ENCODE results near the gene TMEM106C.
"Not testable (repeated sequence)": the region's sequence is repeated elsewhere in the genome, so short reads cannot be mapped to it uniquely, and the experiment has no call there.

TMEM106C gene

DNA sequence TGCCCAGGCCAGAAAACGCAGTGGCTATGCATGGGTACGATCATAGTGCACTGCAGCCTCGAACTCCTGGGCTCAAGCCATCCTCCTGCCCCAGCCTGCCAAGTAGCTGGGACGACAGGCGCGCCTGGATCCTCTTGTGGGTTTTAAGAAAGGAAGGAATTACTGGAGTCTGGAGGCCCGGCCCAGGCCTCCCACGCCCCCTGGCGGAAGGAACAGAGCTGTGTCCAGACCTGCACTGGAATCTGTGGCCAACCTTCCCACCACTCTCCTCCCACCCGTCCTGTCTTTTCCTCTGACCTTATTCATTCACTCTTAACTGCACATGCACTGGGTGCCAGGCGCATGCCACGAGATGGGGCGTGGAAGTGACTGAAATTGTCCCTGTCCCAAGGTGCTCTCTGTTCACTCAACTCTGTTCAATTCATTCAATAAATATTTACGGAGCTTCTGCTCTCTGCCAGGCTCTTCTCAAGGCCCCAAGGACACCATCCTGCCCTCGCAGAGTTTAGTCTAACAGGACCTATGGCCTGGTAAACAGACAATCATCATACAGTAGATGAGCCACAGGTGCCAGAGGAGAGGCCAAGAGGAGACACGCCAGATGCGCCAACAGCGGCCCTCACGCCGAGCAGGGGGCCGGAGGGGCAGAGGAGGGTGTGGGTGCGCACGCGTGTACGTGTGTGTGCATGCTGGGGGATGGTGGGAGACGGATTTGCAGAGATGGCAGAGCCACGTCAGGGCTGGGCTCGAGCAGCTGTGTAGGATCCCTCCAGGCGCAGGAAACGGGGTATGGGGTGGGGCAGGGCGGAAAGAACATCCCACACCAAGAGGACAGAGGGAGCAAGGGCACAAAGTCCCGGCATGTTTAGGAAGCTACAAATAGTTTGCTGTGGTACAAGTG lies 13.7 kb upstream of the TMEM106C start:
- H3K27me3 ChIP-seq (ENCODE audit: control insufficient read depth, insufficient read depth, low read length), result no peaks in the 10 kb centered on the region; the same call in 1 of the 2 replicates
- H3K9ac ChIP-seq (ENCODE audit: low read depth, low read length), result no peak overlapping the region
- H3K4me3 ChIP-seq (ENCODE audit: low read depth, low read length), result no peak overlapping the region
- no peaks in the 10 kb centered on the region for H3K4me1 ChIP-seq (ENCODE audit: control insufficient read depth, insufficient read depth, low read length)
- no peaks in the 10 kb centered on the region for H3K36me3 ChIP-seq (ENCODE audit: control insufficient read depth, insufficient read depth, low read length)
- no peaks in the 10 kb centered on the region for H3K9me3 ChIP-seq (ENCODE audit: control insufficient read depth, insufficient read depth, low read length)
- no peak overlapping the region for H3K27ac ChIP-seq (ENCODE audit: low read depth, low read length)

DNA sequence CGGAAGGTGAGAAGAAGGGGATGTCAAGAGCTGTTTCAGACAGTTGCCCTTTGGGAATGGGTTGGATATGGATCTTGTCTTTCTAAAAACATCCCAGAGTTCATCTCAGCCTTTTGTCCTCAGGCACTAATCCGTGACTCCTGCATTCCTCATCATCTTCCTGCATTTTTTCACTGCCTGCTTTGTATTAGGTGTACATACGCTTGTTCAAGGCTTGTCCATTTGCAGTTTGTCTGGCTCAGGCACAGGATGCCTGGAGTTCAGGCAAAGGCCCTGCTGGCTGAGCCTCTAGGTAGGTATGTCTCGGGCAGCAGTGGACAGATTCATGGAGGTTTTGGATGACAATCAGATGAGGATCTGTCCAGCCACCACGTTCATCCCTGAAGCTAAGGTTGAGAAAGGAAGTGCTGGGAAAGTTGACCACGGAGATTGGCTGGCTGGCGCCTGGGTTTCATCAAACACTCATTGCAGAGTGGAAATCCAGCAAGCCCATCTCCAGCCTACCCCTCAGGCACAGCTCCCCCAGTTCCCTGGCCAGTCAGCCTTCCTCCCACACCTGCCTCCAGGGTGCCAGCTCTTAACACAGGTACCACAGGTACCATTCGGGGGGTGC lies 12.4 kb upstream of the TMEM106C start:
- H3K4me3 ChIP-seq (ENCODE audit: low read depth, low read length), result no peak overlapping the region
- H3K27ac ChIP-seq (ENCODE audit: low read depth, low read length), result no peak overlapping the region
- no peaks in the 10 kb centered on the region for H3K36me3 ChIP-seq (ENCODE audit: control insufficient read depth, insufficient read depth, low read length)
- no peak overlapping the region for H3K9ac ChIP-seq (ENCODE audit: low read depth, low read length)
- no peaks in the 10 kb centered on the region for H3K9me3 ChIP-seq (ENCODE audit: control insufficient read depth, insufficient read depth, low read length)
- H3K27me3 ChIP-seq (ENCODE audit: control insufficient read depth, insufficient read depth, low read length), result no peaks in the 10 kb centered on the region; the same call in 1 of the 2 replicates
- H3K4me1 ChIP-seq (ENCODE audit: control insufficient read depth, insufficient read depth, low read length), result no peaks in the 10 kb centered on the region

GRCh38 chr12:47954058-47954457 lies 9.3 kb upstream of the TMEM106C start:
- Histone ChIP-seq H3K36me3 (ENCODE audit: control insufficient read depth, insufficient read depth, low read length) (no peaks in the 10 kb centered on the region), H3K4me3 (ENCODE audit: low read depth, low read length) (no peak overlapping the region), H3K9me3 (ENCODE audit: control insufficient read depth, insufficient read depth, low read length) (peaks cover 19% of the 10 kb centered on the region), H3K4me1 (ENCODE audit: control insufficient read depth, insufficient read depth, low read length) (no peaks in the 10 kb centered on the region), H3K9ac (ENCODE audit: low read depth, low read length) (no peak overlapping the region), H3K27ac (ENCODE audit: low read depth, low read length) (no peak overlapping the region), H3K27me3 (ENCODE audit: control insufficient read depth, insufficient read depth, low read length) (no peaks in the 10 kb centered on the region)

DNA sequence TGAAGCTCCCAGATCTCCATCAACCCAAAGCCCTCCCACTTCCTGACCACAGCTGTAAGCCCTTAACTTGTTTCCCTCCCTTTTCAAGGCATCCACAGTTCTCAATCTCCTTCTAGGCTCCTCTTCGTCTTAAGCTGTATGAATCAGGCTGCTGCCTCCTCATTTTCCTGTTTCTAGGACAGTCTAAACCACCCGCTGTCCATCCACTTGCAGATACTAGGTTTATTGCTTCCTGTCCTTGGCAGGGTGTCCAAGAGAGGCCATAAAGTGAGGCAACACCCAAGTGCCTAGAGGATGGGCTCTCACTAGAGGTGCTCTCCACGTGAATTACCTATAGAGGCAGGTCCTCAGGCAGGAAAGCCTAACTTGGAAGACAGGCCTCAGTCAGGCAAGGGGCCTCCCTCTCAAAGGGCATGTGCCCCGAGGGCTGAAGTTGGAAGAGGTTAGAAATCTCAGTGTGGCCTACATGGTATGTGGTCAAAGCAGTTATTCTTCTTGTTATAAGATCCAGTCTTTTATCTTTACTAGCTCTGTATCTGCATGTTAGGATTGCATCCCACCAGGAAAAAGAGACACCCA lies 8.8 kb upstream of the TMEM106C start:
- Histone ChIP-seq H3K9me3 (ENCODE audit: control insufficient read depth, insufficient read depth, low read length) (peaks cover 19% of the 10 kb centered on the region), H3K4me3 (ENCODE audit: low read depth, low read length) (no peak overlapping the region), H3K9ac (ENCODE audit: low read depth, low read length) (no peak overlapping the region), H3K36me3 (ENCODE audit: control insufficient read depth, insufficient read depth, low read length) (no peaks in the 10 kb centered on the region), H3K27me3 (ENCODE audit: control insufficient read depth, insufficient read depth, low read length) (no peaks in the 10 kb centered on the region), H3K4me1 (ENCODE audit: control insufficient read depth, insufficient read depth, low read length) (no peaks in the 10 kb centered on the region), H3K27ac (ENCODE audit: low read depth, low read length) (no peak overlapping the region)

DNA sequence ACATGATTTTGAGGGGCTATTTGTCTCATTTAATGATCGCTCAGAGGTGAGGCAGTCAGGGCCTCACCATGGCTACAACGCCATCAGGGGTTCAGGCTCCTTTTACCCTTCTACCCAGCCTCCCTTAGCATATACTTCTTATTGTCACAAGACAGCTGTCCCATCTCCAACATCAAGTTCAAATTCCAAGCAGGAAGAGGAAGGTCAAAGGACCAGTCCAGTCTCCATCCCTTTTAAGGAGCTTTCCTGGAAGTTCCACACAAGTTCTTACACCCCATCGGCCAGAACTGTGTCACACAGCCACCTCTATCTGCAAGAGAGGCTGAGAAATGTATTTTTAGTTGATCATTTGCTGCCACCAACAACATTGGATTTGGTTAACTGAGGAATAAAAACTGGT lies 8.3 kb upstream of the TMEM106C start:
- no peaks in the 10 kb centered on the region for H3K36me3 ChIP-seq (ENCODE audit: control insufficient read depth, insufficient read depth, low read length)
- H3K27me3 ChIP-seq (ENCODE audit: control insufficient read depth, insufficient read depth, low read length), result no peaks in the 10 kb centered on the region
- no peak overlapping the region for H3K4me3 ChIP-seq (ENCODE audit: low read depth, low read length)
- H3K27ac ChIP-seq (ENCODE audit: low read depth, low read length), result no peak overlapping the region
- peaks cover 20% of the 10 kb centered on the region for H3K9me3 ChIP-seq (ENCODE audit: control insufficient read depth, insufficient read depth, low read length)
- H3K4me1 ChIP-seq (ENCODE audit: control insufficient read depth, insufficient read depth, low read length), result peaks cover 2% of the 10 kb centered on the region; the same call in 1 of the 2 replicates
- H3K9ac ChIP-seq (ENCODE audit: low read depth, low read length), result no peak overlapping the region

DNA sequence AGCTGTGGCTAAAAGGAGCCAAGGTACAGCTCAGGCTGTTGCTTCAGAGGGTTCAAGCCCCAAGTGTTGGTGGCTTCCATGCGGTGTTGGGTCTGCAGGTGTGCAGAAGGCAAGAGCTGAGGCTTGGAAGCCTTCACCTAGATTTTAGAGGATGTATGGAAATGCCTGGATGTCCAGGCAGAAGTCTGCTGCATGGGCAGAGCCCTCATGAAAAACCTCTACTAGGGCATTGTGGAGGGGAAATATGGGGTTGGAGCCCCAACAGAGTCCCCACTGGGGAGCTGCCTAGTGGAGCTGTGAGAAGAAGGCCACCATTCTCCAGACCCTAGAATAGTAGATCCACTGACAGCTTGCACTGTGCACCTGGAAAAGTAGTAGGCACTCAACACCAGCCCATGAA lies 5.7 kb upstream of the TMEM106C start:
- H3K36me3 ChIP-seq (ENCODE audit: control insufficient read depth, insufficient read depth, low read length); H3K4me3 ChIP-seq (ENCODE audit: low read depth, low read length); H3K9ac ChIP-seq (ENCODE audit: low read depth, low read length); H3K27ac ChIP-seq (ENCODE audit: low read depth, low read length); H3K4me1 ChIP-seq (ENCODE audit: control insufficient read depth, insufficient read depth, low read length): not testable (repeated sequence)
- Histone ChIP-seq H3K9me3 (ENCODE audit: control insufficient read depth, insufficient read depth, low read length) (peaks cover 36% of the 10 kb centered on the region), H3K27me3 (ENCODE audit: control insufficient read depth, insufficient read depth, low read length) (peaks cover 14% of the 10 kb centered on the region)

- Histone ChIP-seq H3K4me3 (ENCODE audit: low read depth, low read length) (no peak overlapping the region), H3K27ac (ENCODE audit: low read depth, low read length) (no peak overlapping the region), H3K9ac (ENCODE audit: low read depth, low read length) (no peak overlapping the region), H3K36me3 (ENCODE audit: control insufficient read depth, insufficient read depth, low read length) (no peaks in the 10 kb centered on the region), H3K4me1 (ENCODE audit: control insufficient read depth, insufficient read depth, low read length) (peaks cover 13% of the 10 kb centered on the region), H3K27me3 (ENCODE audit: control insufficient read depth, insufficient read depth, low read length) (peaks cover 49% of the 10 kb centered on the region), H3K9me3 (ENCODE audit: control insufficient read depth, insufficient read depth, low read length) (peaks cover 35% of the 10 kb centered on the region)
These were observed 1.2 kb upstream of the TMEM106C start for GRCh38 chr12:47962198-47962597.

DNA sequence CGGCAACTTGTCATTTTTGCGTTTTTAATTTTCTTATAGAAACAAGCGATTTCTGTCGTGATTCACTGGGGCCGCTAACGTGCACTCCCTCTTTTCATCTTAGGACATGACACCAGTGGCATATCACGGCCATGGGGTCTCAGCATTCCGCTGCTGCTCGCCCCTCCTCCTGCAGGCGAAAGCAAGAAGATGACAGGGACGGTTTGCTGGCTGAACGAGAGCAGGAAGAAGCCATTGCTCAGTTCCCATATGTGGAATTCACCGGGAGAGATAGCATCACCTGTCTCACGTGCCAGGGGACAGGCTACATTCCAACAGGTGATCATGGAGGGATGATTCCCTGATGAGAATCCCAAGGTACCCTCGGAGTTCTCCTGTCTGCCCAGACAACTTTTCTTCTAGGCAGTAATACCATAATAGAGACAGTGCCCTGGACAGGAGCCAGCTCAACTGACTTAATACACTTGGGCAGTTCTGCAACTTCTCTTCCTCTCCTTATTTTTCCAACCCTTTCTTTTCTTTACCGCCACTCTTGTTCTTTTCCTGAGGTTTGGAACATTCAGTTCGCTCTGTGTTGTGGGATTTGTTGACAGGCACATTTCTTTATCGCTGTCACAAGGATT lies 821 bp downstream of the TMEM106C start:
- Histone ChIP-seq H3K4me3 (ENCODE audit: low read depth, low read length) (peak overlapping the region; percentile 79), H3K27ac (ENCODE audit: low read depth, low read length) (no peak overlapping the region), H3K9me3 (ENCODE audit: control insufficient read depth, insufficient read depth, low read length) (peaks cover 17% of the 10 kb centered on the region), H3K36me3 (ENCODE audit: control insufficient read depth, insufficient read depth, low read length) (no peaks in the 10 kb centered on the region), H3K9ac (ENCODE audit: low read depth, low read length) (no peak overlapping the region), H3K27me3 (ENCODE audit: control insufficient read depth, insufficient read depth, low read length) (peaks cover 53% of the 10 kb centered on the region), H3K4me1 (ENCODE audit: control insufficient read depth, insufficient read depth, low read length) (peaks cover 13% of the 10 kb centered on the region)

DNA sequence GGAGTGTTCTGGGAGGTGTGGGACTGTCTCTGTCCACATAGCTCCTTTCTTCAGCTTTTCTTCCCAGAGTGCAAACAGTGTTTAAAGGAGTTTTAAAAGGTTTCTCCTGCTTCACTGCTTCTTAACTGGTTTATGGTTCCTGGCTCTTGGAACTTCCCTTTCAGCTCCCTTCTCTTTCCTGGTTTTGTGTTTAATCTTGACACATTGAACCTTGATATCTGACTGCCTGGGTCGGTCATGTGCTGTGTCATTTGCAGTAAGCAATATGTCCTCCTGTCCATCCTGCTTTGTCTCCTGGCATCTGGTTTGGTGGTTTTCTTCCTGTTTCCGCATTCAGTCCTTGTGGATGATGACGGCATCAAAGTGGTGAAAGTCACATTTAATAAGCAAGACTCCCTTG lies 2.2 kb downstream of the TMEM106C start:
- no peak overlapping the region for H3K9ac ChIP-seq (ENCODE audit: low read depth, low read length)
- H3K9me3 ChIP-seq (ENCODE audit: control insufficient read depth, insufficient read depth, low read length), result peaks cover 11% of the 10 kb centered on the region
- no peak overlapping the region for H3K4me3 ChIP-seq (ENCODE audit: low read depth, low read length)
- peaks cover 53% of the 10 kb centered on the region for H3K27me3 ChIP-seq (ENCODE audit: control insufficient read depth, insufficient read depth, low read length)
- peaks cover 9% of the 10 kb centered on the region for H3K4me1 ChIP-seq (ENCODE audit: control insufficient read depth, insufficient read depth, low read length)
- H3K27ac ChIP-seq (ENCODE audit: low read depth, low read length), result no peak overlapping the region
- H3K36me3 ChIP-seq (ENCODE audit: control insufficient read depth, insufficient read depth, low read length), result no peaks in the 10 kb centered on the region

GRCh38 chr12:47967461-47968321 lies 4.3 kb downstream of the TMEM106C start:
- Histone ChIP-seq H3K9me3 (ENCODE audit: control insufficient read depth, insufficient read depth, low read length) (no peaks in the 10 kb centered on the region), H3K27me3 (ENCODE audit: control insufficient read depth, insufficient read depth, low read length) (peaks cover 45% of the 10 kb centered on the region), H3K27ac (ENCODE audit: low read depth, low read length) (no peak overlapping the region), H3K4me1 (ENCODE audit: control insufficient read depth, insufficient read depth, low read length) (peaks cover 9% of the 10 kb centered on the region), H3K4me3 (ENCODE audit: low read depth, low read length) (no peak overlapping the region), H3K9ac (ENCODE audit: low read depth, low read length) (no peak overlapping the region), H3K36me3 (ENCODE audit: control insufficient read depth, insufficient read depth, low read length) (no peaks in the 10 kb centered on the region)
